WTC11 (cell line): ENCODE measurements around the gene ERC1.

Source experiments
- CTCF ChIP-seq: fragments of 200-600 bp; IDR thresholded peaks from 2 replicates; pipeline ENCODE4 v1.8.0; 2022; ENCODE audit warnings: antibody characterized with exemption
- IRF2 ChIP-seq: sonication (generic); formaldehyde crosslinking; IDR thresholded peaks from 2 replicates; pipeline ENCODE4 v1.8.0; 2022; ENCODE audit warnings: low read depth, missing genetic modification reagents, borderline replicate concordance
- MXD4 ChIP-seq: fragments of 250-450 bp; sonication (Bioruptor Pico); IDR thresholded peaks from 2 replicates; pipeline ENCODE4 v1.8.0; 2021; ENCODE audit warnings: mild to moderate bottlenecking, moderate library complexity, borderline replicate concordance
- NFE2L1 ChIP-seq: sonication (generic); formaldehyde crosslinking; IDR thresholded peaks from 2 replicates; pipeline ENCODE4 v1.8.1; 2023; ENCODE audit warnings: missing genetic modification reagents
- TCF7 ChIP-seq: sonication (generic); formaldehyde crosslinking; IDR thresholded peaks from 2 replicates; pipeline ENCODE4 v1.8.0; 2022; ENCODE audit warnings: mild to moderate bottlenecking, low read depth, missing genetic modification reagents, moderate library complexity
- TF ChIP-seq, protein P1 (sequence below): fragments of 250-450 bp; sonication (Bioruptor Pico); IDR thresholded peaks from 2 replicates; pipeline ENCODE4 v2.1.2; 2022; ENCODE audit warnings: mild to moderate bottlenecking, moderate library complexity
- TF ChIP-seq, protein P2 (sequence below): sonication (generic); formaldehyde crosslinking; IDR thresholded peaks from 2 replicates; pipeline ENCODE4 v1.8.0; 2022; ENCODE audit warnings: mild to moderate bottlenecking, missing genetic modification reagents

GRCh38 chr12:1328391-1328790 lies 337.4 kb downstream of the ERC1 start:
- TF ChIP-seq, protein P1, sequence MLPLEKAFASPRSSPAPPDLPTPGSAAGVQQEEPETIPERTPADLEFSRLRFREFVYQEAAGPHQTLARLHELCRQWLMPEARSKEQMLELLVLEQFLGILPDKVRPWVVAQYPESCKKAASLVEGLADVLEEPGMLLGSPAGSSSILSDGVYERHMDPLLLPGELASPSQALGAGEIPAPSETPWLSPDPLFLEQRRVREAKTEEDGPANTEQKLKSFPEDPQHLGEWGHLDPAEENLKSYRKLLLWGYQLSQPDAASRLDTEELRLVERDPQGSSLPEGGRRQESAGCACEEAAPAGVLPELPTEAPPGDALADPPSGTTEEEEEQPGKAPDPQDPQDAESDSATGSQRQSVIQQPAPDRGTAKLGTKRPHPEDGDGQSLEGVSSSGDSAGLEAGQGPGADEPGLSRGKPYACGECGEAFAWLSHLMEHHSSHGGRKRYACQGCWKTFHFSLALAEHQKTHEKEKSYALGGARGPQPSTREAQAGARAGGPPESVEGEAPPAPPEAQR (CRISPR knock-in tag) = no peak
- TF ChIP-seq CTCF (no peak), IRF2 (no peak), NFE2L1 (CRISPR knock-in tag) (no peak), TCF7 (CRISPR knock-in tag) (no peak), MXD4 (CRISPR knock-in tag) (no peak)
- TF ChIP-seq, protein P2, sequence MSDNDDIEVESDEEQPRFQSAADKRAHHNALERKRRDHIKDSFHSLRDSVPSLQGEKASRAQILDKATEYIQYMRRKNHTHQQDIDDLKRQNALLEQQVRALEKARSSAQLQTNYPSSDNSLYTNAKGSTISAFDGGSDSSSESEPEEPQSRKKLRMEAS (CRISPR knock-in tag) = no peak
